NCI-H82 treated with DMSO at 0.1 percent for 48 hours (cell line): ENCODE measurements around the gene CAMTA1.
"Not testable (repeated sequence)": the region's sequence is repeated elsewhere in the genome, so short reads cannot be mapped to it uniquely, and the experiment has no call there.

Source experiments
- DNase-seq: peaks from one replicate; lab custom pipeline; 2025; ENCODE audit not compliant: unreplicated experiment; lab: John Stamatoyannopoulos, UW

The CAMTA1 gene

DNA sequence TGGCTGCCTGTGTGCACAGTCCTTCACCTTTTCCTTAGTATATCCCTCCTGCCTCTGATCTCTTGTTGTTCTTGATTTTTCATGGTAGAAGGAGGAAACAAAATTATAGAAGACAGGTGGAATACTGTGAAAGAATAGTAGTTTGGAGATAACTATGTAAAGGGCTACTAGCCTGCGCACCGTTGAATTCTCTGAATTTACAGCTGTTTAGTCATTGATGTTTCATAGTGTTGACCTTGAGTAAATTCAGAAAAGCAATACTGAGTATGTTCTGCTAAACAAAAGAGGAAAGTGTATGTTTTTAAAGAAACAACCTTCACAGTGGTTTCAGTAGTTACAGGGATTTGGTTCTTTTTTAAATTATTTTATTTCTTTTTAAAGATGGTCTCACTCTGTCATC is 18.1 kb downstream of the CAMTA1 start:
- no peak for DNase-seq

DNA sequence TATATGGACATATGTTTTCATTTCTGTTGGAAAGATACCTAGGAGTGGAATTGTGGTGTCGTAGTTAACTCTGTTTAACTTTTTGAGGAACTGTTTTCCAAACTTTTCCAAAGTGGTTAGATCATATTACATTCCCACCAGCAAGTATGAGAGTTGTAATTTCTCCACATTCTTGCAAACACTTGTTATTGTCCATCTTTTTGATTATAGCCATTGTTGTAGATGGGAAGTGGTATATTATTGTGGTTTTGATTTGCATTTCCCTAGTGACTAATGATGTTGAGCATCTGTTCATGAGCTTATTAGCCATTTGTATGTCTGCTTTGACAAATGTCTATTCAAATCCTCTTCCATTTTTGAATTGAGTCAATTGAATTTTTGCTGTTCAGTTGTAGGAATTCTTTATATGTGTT is 19.8 kb downstream of the CAMTA1 start:
- DNase-seq: no peak

DNA sequence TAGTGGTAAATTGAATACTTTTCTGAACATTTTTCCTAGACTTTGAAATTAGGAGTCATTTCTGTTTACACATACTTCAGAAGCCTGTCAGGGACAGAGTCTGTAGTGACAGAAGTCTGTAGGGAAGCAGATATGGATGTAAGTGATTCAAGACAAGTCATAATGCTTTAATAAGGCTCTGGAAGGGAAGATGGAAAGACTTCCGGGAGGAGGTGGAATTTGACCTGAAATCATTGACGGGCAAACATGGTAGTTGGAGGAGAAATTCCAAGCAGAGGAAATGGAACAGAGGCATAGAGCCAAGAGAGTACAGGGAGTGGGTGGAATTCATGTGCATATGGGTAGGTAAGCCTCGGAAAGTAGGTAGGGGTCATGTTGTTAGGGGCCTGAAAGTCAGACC is 22.5 kb downstream of the CAMTA1 start:
- DNase-seq: no peak

DNA sequence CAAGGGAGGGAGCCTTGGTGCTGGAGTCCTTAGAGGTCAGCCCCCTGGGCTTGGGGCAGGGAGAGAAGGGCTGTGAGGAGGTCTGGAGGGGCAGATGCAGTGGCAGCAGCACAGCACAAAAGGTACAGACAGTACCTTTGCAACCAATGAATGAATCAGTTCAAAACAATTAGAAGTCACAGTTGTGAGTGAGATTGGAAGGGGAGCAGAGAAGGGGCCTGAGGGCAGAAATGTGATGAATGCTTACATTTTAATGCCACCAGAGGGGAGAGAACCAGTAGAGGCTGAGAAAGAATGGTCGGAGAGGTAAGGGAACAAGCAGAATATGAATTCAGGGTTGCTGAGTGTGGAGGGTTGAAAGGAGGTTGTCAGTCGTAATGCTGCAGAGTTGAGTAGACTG is 24.2 kb downstream of the CAMTA1 start:
- no peak for DNase-seq

DNA sequence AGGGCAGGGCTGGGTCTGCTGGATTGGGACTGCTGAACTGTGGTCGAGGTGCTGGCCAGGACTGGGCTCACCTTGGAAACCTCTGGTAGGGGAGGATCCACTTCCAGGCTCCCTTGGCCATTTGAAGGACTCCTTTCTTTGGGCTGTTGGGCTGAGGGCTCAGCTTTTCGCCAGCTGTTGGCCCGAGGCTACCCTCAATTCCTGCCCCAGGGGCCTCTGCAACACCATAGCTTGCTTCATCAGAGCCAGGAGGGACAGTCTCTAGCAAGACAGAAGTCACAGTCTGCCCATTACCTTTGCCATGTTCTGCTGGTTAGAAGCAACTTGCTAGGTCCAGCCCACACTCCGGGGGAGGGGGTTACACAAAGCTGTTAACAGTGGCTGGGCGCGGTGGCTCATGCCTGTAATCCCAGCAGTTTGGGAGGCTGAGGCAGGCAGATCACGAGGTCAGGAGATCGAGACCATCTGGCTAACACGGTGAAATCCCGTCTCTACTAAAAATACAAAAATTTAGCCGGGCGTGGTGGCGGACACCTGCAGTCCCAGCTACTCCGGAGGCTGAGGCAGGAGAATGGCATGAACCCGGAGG is 25.0 kb downstream of the CAMTA1 start:
- not testable (repeated sequence) for DNase-seq

DNA sequence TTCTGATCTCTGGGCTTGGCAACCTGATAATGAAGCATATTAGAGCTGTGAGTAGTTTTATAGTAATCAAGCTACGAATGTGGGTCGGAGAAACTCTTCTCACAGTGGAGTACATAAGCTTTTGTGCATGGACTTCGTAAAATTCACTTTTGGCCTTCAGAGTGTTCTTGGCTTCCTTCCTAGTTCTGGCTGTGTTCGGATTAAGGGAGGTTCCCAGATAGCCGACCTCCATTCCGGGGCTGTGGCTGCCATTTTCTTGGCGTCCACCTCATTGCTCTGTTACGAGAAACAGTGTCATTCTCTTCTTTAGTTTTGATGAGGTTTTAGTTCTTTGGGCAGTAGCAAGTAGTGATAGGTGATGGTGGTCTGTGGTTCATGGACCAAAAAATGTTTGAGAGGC is 26.3 kb downstream of the CAMTA1 start:
- no peak for DNase-seq

DNA sequence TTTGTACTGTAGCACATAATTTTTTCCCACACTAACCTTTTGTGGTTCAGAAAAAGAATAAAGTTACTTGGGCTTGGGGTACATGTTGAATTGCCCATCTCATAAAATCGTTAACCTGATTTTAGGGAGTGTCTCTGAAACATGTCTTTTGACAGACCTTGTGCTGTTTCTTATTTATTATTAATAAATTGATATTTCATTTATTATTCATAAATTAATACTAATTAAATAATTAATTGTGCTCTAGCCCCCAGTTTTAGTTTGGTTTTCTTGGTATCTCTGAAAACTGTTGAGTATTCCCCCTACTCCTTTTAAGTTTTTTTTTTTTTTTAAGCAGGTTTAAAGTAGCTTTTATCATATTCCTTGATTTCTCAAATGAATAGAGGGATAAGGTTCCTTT is 27.9 kb downstream of the CAMTA1 start:
- no peak for DNase-seq

DNA sequence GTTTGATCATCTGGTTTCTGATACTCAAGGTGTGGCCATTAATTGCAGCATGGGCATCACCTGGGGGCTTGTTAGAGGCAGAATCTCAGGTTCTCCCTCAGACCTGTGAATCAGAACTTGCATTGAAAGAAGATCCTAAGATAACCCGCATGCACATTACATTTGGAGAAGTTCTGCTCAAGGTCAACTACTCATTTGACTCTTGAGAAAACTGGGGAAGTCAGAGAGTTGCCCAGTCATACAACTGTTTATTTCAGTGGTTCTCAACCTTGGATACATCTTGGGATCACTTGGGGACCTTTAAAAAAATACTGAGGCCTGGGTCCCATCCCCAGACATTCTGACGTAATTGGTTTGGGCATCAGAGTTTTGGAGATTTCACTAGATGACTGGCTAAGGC is 30.5 kb downstream of the CAMTA1 start:
- no peak for DNase-seq

DNA sequence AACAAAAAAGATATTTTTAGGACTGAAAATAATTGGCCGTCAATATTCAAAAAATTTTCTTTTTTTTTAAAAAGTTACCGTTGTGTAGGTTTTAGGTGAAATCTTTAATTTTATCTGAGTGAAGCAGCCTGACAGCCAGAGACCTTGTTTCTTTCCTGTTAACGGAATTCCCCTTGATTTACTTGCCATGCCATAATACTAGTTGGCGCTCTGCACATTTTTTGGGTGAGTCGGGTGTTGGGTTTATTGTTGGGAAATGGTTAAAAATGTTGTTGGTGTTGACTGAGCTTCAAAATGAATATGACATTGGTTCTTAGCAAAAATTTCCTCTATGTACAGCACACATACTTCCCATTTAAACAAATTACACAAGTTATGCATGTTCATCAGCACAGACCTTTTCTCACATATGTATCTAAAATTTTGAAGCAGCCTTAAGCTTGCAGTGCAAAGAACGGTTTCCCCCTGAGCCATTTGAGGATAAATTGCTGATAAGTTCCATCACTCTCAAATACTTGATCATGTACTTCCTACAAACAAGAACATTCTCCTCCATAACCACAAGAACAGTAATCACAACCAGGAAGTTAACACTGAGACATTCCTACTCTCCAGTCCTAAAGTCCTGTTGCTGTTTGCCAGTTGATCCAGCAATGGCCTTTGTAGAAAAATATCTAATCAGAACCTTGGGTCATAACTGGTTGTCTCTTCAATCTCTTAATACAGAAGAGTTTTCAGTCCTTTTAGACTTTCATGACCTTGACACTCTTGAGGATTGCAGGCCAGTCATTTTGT is 34.2 kb downstream of the CAMTA1 start:
- DNase-seq: no peak

DNA sequence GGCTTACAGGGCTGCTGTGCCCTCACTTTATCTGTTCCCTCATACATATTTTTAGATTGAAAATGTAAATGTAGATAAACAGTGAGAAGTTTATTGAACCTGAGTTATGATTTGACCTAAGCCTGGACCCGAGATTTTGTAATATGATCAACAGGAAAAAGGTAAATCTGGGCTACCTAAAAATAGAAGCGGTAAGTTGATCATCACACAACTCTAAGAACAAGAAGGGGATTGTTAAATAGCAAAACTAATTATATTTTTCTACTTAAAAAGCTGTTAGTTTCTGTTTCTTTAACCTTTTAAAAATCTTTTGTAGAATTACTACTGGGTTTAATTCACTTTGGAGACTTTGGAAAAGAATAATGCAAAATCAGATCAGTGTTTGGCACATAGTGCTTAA is 35.6 kb downstream of the CAMTA1 start:
- no peak for DNase-seq

DNA sequence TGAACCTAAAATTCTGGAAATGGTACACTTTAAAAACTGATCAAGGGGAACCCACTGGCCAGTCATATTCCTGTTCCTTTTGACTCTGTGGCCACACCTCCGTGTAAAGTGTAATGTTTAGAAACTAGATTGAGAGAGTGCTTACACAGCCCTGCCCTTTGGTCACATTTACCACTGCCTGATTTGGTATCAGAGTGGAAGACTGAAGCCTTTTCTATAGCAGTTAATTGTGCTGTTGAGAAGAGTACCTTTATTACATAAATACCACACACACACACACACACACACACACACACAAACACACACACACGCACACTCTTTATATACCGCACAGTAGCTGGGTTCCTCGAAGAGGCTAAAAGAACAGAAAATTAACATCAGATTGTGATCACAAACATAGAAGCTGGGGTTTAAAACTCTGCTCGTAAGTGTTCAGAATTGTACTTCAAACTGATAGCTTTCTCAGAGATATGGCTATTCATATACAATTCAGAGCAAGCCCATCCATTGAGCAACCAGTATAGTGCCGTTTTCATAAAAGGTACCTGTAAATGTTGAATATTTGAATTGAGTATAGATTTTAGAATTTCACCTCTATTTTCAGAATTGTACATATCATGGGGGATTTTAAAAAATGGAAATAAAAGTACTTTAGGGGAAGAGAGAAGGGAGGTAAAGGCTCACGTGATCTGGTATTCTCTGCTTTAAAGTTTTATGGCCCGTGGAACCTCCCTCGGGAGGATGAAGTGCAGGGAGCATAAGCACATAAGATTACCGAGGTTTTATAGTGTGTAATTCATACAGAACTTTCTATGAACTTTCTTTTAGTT is 37.5 kb downstream of the CAMTA1 start:
- peak; percentile 56 for DNase-seq

DNA sequence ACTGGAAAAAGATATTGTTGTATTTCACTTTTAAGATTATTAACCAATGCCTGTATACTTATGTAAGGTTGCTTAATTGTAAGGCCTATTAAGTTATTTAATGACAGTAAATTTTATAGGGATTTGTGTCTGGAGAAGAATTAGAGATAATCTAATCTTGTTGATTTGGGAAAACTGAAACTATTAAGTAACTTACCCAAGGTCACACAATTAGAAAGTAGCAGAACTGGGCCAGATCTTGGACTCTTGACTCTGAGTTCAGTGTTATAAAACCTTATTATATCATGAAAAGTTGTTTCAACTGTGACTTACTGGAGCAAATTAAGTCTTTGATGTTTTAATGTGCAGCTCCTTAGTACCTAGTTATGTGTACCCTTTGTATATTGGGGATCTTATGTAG is 38.5 kb downstream of the CAMTA1 start:
- peak; percentile 64 for DNase-seq

DNA sequence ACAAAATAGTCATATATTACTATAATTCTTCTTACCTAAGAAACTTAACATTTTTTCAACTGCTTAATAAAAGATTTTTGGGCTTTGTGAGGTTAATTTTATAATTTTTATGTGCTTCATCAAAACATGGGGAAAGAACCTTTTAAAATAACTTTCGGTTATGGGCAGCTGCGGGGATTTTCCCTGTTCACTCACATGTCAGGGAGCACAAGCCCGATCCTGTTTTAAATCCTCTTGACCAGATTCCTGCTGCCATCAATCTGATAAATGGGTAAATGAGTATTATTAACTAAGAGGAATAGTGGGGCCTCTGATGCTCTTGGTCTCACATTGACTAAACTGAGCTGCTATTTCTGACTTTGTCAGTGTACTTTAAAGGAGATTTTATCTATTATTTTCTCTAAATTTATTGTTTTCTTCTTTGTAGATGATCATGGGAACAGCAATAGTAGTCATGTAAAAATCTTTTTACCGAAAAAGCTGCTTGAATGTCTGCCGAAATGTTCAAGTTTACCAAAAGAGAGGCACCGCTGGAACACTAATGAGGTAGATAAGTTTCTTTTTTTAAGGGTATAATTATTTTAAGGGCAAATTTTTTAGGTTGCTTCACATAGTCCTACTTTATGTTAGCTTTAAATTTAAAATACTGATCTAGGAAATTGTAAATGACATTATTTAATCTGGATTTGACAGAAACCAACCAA is 39.6 kb downstream of the CAMTA1 start:
- DNase-seq: peak; percentile 44

DNA sequence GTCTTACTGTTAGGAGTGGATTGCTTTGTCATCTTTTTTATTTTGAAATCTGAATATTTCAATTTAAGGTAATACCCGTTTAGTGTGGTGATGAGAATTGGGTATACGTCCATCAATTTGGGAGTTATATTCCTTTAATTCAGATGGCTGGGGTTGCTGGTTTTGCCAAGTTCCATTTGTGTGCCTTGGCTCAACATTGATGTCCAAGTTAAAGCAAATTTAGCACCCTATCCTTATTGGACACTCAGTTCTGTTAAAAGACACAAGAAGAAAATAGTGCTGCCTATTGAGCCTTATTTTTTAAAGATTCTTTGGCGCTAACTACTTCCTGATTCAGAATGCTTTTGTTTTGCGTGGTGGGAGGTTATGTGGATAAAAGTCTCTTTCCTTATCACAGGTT is 40.6 kb downstream of the CAMTA1 start:
- no peak for DNase-seq

DNA sequence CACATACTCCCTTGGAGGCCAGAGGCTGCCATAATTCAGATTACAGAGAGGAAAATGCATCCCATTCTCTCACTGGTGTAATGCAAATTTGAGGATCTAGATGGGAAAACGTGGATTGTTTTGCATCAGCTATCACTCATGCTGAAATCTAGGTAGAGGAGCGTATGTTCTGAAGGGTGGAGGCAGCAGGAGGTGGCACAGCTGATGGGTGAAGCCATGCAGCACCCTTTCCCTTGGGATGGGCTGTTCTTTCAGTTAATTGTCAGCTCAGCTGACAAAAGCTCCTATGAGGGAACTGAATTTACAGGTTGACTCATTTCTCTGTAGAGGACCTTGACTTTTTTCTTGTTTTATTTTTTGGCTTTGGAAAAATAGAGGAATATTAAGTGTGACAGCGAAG is 41.8 kb downstream of the CAMTA1 start:
- DNase-seq: no peak

DNA sequence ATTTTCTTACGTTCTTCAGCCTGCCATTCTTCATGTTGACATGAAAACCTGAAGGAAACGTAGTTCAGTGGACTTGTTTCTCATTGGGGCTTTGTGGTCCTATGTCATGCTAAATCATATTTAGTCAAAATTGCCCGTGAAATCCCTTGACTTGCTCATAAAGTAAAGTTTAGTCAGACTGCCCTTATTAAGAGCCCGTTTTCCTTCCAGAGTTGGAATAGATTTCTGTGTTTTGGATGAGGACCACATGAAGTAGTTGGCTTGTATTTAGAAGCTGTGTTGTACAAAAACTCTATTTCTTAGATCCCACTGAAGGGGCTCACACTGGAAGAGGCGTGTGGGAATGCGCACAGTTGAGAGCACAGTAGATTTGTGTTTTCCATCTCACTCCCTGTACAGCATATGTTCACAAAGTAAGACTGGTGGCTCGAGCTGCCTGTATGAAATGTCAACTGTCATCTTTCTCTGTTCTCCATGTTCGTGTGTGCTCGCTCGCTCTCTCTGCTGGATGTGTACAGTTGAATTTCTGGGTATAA is 42.4 kb downstream of the CAMTA1 start:
- no peak for DNase-seq

DNA sequence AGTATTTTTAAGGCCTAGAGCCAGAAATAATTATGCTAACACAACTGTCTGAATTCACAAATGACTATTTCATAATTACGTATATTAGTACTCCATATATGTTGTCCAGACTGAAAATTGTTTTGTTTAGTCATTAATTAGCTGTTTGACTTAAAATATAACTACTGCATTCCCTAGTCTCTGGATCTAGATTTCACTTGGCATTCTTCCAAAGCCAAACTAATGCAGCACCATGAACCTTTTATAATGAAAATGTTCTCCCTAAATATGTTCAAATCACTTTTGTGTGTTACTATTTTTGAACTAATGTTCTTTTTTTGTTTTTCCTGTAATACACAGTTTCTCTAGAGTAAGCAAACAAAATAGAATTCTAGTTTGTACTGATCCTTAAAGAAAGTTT is 46.1 kb downstream of the CAMTA1 start:
- no peak for DNase-seq

DNA sequence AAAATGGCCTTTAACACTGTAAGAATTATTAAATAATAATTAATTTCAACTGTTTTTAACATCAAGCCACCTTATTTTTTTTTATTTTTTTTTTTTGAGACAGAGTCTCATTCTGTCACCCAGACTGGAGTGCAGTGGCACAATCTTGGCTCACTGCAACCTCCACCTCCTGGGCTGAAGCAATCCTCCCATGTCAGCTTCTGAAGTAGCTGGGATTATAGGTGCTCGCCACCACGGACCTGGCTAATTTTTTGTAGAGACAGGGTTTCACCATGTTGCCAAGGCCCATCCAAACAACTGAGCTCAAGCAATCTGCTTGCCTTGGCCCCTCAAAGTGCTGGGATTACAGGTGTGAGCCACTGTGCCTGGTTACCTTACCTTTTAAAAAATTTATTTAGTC is 46.8 kb downstream of the CAMTA1 start:
- DNase-seq: not testable (repeated sequence)

DNA sequence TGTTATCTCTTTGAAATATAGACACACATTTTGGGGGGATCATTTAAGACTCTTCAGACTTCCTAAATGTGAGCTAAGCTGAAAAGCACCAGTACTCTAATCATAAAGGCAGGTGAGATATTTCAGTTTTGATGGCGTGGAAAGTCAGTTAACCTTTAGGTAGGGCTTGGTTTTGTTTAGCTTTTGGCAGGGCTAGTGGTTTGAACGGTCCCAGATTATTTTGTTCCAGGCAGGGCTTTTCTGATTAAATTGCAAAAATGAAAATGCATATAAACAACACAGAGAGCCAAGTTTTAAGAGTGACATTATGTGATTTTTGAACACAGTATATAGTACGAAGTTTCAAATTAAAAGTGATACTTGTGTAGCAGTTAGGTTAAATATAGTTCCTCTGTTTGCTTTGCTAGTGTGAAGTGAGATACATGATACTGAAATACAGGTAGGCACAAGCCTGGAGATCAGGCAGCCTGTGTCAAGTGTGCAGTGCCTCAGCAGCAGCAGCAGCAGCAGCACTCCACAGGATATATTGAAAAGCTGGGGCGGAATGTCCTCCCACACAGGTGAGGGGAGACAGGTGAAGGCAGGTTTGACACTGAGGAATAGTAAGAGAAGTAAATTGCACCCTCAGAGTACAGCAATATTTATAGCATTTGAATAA is 47.4 kb downstream of the CAMTA1 start:
- DNase-seq: no peak

DNA sequence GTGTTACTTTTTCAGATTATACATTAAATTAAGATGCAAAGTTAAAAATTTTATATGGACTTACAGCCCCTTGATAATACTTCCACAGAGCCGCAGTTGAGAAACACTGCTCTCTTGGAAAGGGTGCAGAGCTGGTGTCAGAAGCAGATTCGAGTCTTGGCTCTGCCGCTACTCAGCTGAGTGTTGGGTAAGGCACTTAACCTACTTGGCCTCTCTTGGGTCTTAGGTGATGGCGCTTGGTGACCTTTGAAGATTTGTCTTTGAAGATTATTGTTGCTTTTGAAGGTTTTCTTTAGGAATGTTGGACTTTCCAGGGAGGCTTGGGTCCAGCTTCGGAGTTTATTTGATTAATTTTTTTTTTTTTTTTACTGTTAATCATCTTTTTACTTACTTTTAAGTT is 48.5 kb downstream of the CAMTA1 start:
- DNase-seq: no peak

DNA sequence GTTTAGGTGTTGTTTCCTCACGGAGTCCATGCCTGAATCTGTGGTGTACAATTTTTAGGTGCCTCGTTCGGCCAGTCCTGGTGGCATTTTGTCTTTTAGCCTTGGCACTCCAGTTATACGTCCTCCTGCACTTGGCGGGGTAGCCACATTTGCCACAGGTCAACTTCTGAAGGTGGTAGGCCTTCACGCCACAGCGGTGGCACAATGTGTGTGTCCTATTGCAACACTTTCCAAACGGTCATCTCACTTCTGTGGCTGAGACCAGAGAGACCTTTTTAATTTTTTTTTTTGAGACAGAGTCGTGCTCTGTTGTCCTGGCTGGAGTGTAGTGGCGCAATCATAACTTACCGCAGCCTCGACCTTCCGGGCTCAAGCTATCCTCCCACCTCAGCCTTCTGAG is 49.1 kb downstream of the CAMTA1 start:
- no peak for DNase-seq
